OCI-LY1 (cell line): ENCODE data around the gene KRTAP5-8.

Source experiments
- EZH2 ChIP-seq: fragments of 200-600 bp; sonication (generic), shearing (Covaris generic); IDR thresholded peaks from 2 replicates; pipeline ENCODE4 v1.8.0; 2017; ENCODE audit warnings: borderline replicate concordance, mixed run types, mild to moderate bottlenecking, antibody characterized with exemption, low read length, moderate library complexity, mixed read lengths
- TF ChIP-seq, protein P1 (sequence below): fragments of 200-600 bp; sonication (generic), shearing (Covaris generic); IDR thresholded peaks from 2 replicates; pipeline ENCODE4 v1.5.1; 2017; ENCODE audit warnings: mild to moderate bottlenecking, antibody characterized with exemption, low read length, moderate library complexity, mixed read lengths

DNA sequence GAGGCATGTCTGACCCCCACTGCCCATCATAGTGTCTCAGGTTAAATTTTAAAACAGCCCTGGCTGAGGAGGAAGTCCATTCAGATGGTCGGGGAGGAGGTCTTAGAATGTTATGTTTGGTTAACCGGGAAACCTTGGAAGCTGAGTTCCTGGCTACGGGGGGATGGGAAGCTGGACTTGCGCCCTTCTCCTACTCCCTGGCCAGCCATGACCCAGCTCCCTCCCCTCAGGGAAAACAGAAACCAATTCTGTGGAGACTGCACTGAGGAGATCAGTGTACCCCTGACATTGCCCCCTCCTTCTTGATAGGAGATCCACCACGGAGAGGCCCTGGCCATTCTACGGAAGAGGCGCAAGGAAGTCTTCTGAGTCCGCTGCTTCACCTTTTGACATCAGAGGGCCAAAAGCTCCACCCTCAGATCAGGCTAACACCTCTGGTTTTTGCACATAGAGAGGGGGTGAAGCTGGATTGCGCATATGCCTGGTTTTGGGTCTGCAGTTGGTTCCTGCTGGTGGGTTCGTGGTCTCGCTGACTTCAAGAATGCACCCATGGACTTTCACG, 7.7 kb downstream of the KRTAP5-8 start:
- TF ChIP-seq, protein P1, sequence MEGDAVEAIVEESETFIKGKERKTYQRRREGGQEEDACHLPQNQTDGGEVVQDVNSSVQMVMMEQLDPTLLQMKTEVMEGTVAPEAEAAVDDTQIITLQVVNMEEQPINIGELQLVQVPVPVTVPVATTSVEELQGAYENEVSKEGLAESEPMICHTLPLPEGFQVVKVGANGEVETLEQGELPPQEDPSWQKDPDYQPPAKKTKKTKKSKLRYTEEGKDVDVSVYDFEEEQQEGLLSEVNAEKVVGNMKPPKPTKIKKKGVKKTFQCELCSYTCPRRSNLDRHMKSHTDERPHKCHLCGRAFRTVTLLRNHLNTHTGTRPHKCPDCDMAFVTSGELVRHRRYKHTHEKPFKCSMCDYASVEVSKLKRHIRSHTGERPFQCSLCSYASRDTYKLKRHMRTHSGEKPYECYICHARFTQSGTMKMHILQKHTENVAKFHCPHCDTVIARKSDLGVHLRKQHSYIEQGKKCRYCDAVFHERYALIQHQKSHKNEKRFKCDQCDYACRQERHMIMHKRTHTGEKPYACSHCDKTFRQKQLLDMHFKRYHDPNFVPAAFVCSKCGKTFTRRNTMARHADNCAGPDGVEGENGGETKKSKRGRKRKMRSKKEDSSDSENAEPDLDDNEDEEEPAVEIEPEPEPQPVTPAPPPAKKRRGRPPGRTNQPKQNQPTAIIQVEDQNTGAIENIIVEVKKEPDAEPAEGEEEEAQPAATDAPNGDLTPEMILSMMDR = no peak
- TF ChIP-seq EZH2 = no peak
